ENCODE results near the gene HIVEP1.

HIVEP1 gene

GRCh38 chr6:12110523-12111362 lies 98.6 kb downstream of the HIVEP1 start:
- H3K4me3 ChIP-seq (ENCODE audit: low read depth, low read length) = no peak overlapping the region
- no peak for TF ChIP-seq CTCF (IDR thresholded peaks at IDR 0.05; ENCODE audit: low read depth, low read length)

- TF ChIP-seq CTCF (IDR thresholded peaks at IDR 0.05; ENCODE audit: low read depth, low read length) = no peak
These were observed 99.2 kb downstream of the HIVEP1 start for GRCh38 chr6:12111363-12111670.

GRCh38 chr6:12112540-12113189 lies 100.6 kb downstream of the HIVEP1 start:
- H3K4me3 ChIP-seq (ENCODE audit: low read depth, low read length) = no peak overlapping the region
- no peak for TF ChIP-seq CTCF (IDR thresholded peaks at IDR 0.05; ENCODE audit: low read depth, low read length)

More at GRCh38 chr6:12111363-12111670, 99.2 kb downstream of the HIVEP1 start:
- H3K4me3 ChIP-seq (ENCODE audit: low read depth, low read length) = no peak overlapping the region

- H3K4me3 ChIP-seq (ENCODE audit: low read depth, low read length) = no peak overlapping the region
- TF ChIP-seq CTCF (IDR thresholded peaks at IDR 0.05; ENCODE audit: low read depth, low read length) = no peak
These were observed 101.1 kb downstream of the HIVEP1 start for GRCh38 chr6:12113190-12113577.

GRCh38 chr6:12114055-12114503 lies 102.0 kb downstream of the HIVEP1 start:
- H3K4me3 ChIP-seq (ENCODE audit: low read depth, low read length) = no peak overlapping the region
- TF ChIP-seq CTCF (IDR thresholded peaks at IDR 0.05; ENCODE audit: low read depth, low read length) = no peak

GRCh38 chr6:12115001-12115400 lies 102.9 kb downstream of the HIVEP1 start:
- TF ChIP-seq CTCF (IDR thresholded peaks at IDR 0.05; ENCODE audit: low read depth, low read length) = no peak

GRCh38 chr6:12115492-12115891 lies 103.4 kb downstream of the HIVEP1 start:
- no peak overlapping the region for H3K4me3 ChIP-seq (ENCODE audit: low read depth, low read length)
- TF ChIP-seq CTCF (IDR thresholded peaks at IDR 0.05; ENCODE audit: low read depth, low read length) = no peak

More at GRCh38 chr6:12115001-12115400, 102.9 kb downstream of the HIVEP1 start:
- no peak overlapping the region for H3K4me3 ChIP-seq (ENCODE audit: low read depth, low read length)

Data from WI38 (cell line).